Stimulated activated CD4-positive, alpha-beta T cell treated with anti-CD3 and anti-CD28 coated beads, TNF-alpha, amount 100 ng/mL, for 1 hour (primary cell): ENCODE measurements around the gene ARL13A.
"Not testable (repeated sequence)": the region's sequence is repeated elsewhere in the genome, so short reads cannot be mapped to it uniquely, and the experiment has no call there.

Experiments
- DNase-seq, 3 donors: peaks; one replicate each; pipeline ENCODE4 v3.0.0-alpha.2; 2020; ENCODE audit warnings: low read depth in 3 of 3, low spot score in 1 of 3

Gene ARL13A

DNA sequence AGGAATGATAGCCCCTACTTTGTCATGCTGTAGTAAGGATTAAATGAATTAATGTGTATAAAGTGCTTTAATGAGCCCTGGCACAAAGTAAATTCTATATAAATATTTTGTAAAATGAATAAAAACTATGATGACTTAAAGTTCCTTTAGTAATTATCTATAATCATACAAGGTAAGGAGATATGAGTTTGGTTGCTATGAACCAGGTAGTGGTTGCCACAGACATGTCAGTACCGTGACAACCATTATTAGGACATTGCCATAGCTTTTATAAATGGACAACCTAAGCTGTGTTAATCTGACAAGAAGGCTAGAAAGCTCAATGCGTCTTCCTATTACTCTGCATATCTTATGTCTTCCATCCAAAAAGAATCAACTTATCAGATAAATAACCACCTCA lies at the start of gene ARL13A:
ARL13A (plus strand) TSS at position 301 of the 400 bp plus-strand sequence. CDS start 3,982 bp downstream, outside the sequence.
- no peak for DNase-seq

DNA sequence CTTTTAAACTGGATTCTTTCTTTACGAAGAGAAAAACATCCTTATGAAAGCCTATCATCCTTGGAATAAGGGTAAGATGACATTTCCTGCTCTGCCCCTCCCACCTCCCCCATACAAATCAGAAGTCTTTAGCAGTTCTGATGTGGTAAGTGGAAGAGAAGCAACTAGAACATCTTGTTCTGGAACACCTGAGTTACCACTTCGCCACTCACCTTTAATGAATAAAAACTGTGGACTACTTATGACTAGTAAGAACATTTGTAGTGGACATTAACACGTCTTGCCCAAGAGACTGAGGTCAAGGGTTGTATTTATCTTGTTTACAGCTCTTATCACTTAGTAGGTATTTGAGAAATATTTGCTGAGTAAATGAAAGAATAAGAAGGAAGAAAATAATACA lies 45.1 kb upstream of the ARL13A start:
- no peak for DNase-seq

DNA sequence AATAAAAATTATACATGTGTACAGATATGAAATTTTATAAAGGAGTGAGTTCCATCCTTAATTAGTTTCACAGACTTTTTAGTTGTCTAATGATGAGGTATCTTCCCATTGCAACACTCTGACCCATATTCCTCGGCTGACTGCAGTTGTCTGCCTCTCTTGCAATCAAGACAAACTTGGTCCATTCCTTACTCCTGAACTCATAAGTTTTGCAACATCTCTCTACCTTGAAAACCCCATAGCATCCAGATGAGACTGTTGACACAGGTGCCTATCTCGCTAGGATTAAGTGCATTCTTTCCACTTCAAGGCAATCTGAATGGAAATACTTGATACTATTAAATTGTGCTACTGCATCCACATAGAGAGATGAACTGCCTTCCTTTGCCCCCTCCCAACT lies 43.1 kb upstream of the ARL13A start:
- no peak for DNase-seq

DNA sequence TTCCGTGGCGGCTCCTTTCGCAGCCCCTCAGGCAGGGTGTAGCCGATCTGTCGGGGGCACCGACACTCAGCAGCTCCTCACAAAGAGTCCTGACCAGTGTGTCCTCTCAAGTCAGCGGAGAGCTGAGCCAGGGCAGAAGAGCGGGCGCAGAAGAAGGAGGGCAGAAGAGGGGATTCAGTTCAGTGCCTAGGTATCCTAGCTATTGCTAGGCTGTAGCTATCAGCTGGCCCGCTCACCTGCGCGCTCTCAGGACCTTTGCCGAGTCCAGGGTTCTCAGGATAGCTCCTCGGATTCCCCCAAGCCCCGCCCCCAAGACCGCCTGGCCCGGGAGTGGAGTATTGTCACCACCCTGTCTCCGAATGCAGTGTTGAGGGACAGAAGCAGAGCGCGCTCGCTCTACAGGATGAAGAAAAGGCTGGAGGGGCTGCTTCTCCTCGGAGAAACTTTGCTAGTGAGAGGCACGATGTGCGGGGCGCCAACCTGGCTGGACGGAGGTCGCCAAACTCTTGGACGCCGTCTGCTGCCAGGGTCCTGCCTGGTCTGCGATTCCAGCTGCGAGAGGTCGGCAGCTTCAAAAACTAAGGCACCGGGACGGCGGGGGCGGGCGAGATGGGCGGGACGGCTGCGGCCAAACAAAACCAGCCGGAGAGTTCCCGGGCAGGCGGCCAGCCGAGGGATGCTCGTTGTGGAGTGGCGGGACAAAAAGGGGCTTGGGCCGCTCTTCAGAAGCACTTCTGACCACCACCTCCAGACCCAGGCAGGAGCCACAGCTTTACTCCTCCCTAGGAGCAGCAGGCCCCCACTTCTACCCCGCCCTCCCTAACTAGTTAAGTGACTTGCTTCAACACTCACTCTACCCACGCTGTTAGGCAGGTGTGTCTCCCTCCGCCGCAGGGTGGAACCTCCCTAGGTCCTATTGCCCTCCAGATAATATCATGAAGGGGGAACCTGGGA lies 40.6 kb upstream of the ARL13A start, which contains the start of gene XKRX:
XKRX (minus strand) TSS at position 258 of the 954 bp plus-strand sequence. CDS start 613 bp downstream, outside the sequence.
- DNase-seq: peak in 2 of 3 donors; percentile 2 to 5

DNA sequence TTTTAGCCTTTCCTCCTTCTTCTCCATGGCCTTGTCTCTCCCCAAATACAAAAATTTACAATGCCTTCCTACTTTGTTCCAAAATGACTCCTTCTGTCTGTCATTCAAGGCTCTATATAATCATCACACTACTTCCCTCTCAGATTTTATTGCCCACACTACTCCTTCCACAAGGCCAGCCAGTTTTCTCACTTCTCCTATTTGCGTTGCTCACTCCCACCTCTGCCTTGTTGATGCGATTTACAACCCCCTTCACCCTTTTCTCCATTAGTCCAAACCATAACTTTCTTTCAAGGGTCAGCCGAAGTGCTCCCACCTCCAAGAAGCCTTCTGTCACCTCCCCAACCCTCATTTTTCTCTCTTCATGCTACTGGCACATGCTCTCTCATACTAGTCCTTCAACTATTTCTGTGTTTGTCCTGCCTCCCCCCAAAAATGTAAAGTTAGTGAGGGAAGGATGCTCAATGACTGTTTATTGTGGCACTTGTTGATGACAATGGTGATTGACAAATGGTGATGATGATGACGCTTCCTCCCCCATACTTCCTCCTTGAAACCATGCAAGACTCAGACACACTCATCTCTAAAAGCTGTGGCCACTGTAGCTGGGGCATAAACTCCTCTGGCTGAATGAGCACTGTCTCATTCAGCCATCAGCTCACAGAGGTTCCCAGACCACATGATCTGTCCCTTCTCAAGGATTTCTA lies 38.1 kb upstream of the ARL13A start:
- DNase-seq: no peak

DNA sequence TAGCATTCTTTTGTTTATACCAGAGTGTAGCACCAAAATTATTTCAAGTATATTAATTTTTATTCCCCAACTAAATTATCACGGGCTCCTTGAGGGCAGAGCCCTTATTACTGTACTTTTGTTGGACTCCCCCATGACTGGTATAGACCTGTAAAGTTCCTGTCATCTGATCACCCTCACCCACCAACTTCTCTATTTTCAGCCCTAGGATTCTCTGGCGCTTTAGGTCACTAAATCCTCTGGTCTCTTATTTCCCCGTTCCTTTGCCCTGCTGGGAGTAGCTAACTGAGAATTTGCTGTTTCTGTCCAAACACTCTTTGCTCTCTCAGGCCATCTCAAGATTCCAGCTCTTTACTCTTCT lies 37.6 kb upstream of the ARL13A start:
- no peak for DNase-seq

DNA sequence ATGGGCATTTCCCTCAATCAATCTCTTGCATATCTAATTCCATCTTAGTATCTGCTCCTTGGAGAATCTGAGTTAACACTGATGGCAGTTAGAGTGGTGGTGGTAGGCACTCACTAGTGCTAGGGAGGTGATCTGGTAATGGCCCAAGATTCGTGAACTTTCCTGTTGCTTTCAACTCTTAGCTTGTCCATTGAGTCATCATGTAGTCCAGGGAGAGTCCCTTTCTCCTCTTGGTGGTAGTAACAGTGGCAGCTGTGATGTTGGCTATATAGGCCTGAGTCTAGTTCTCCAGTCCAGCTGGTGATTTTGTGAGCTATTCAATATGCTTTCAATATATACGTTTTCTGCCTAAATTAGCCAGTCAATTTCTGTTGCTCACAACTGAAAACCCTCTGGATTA lies 33.7 kb upstream of the ARL13A start:
- no peak for DNase-seq

DNA sequence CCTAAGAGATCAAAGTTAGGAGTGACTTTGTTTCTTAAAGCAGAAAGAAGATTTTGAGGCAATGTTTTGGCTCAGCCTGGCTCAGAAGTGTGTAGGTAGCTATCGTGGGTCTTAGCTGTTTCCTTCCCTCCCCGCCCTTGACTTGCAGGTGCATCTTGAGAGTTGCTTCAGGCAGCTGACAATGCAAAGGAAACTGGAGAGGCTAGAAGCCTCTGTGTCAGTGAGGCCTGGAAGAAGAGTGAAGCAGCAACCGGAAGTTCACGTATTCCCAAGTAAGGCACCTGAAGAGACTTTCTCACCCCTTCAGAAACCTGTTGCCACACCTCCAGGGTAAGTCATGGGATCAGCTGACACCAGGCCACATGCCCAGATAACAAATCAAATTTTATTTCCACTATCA lies 30.2 kb upstream of the ARL13A start:
- DNase-seq: no peak

DNA sequence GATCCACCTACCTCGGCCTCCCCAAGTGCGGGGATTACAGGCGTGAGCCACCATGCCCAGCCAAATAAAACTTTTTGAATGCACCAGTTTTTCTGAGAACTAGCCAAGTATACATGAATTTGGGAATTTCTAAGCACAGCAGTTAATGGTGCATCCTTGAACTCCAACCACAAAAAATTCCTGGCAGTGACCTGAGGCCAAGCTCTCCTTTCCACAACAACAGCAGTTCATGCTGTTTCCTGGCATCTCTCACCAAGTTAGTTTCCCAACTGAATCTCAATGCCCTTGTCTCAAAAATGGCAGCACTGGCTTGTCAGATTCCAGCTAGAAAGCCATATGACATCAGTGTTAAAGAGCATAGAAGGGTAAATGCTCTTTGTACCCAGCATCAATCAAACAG lies 24.9 kb upstream of the ARL13A start:
- DNase-seq: no peak

DNA sequence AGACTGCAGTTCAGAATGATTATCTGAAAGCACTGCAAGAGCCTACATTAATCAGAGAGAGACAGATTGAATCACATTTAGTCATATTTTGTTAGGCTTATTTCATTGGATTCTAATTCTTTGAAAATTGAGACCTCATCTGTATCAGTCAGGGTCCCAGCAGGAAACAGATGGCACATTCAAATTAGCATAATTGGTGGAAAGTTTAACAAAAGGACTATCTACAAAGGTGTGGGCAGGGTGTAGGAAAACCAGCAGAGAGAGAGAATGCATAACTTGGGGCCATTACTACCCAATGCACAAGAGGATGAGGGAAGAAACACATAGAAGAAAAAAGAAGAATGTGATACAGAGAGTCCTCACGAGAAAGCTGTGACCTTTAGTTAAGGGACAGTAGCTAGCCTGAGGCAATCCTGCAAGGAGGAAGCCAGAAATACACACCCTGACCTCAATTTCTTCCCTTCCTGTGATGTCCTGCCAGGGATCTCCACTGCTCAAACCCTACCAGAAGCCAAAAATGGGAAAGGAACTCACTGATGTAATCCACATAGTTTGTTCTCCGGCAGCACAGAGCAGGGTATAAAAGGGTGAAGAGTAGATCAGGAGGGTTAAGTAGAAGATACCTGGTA lies 23.1 kb upstream of the ARL13A start:
- no peak for DNase-seq

DNA sequence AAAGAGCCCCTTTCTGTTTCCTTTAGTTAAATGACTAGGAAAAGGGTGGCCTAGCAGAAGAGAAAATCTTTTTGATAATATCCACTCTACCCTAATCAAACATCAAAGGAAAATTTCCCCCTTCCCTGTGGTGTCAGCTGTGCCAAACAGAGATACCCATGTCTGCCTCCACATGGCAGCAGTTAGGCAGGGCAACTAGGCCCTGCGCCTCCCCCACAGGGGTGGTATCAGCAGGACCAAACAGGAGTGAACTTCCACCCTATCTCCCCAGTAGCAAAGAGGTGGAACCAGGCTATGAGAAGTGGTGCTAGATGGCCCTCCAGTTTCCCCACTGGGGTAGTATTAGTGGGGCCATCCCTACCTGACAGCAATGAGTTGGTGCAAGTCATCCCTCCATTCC lies 21.0 kb upstream of the ARL13A start:
- DNase-seq: no peak

DNA sequence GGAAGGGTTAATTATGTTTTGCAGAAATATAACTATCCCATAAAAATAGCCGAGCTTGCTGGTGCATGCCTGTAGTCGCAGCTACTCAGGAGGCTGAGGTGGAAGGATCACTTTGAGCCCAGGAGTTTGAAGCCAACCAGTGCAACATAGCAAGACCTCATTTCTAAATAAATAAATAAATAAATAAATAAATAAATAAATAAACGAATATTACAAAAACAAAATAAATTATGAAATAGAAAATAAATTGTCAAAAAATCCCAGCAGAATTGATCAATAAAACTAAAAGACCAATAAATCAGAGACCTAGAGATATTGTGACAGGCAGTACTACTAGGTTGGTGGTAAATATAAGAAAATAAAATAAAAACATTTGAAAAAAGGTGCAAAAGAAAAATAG lies 6.7 kb upstream of the ARL13A start:
- no peak for DNase-seq

DNA sequence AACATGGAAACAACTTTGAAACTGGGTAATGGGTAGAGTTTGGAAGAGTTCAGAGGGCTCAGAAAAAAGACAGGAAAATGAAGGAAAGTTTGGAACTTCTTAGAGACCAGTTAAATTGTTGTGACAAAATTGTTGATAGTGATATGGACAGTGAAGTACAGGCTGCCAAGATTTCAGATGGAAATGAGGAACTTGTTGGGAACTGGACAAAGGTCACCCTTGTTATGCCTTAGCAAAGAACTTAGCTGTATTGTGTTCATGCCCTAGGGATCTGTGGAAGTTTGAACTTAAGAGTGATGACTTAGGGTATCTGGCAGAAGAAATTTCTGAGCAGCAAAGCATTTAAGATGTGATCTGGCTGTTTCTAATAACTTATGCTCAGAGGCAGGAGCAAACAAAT lies 5.1 kb upstream of the ARL13A start:
- DNase-seq: no peak

DNA sequence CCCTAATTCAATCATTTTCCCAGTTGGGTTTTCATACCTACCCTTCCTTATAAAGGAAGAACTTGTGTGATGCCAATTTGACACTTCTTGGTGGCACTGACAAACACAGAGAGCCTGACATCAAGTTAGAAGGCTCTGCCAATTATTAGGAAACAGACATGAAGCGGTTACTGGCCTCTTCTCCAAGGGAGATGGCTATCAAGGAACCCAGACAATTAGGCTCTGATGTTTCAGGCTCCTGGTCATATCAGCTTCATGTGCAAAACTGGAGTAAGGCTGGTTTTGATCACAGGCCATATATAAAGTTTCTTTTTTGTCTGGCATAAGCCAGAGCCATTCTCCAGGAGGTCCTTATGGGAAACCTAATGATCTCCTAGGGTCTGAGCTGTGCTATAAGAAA lies 428 bp downstream of the ARL13A start:
- DNase-seq: no peak

DNA sequence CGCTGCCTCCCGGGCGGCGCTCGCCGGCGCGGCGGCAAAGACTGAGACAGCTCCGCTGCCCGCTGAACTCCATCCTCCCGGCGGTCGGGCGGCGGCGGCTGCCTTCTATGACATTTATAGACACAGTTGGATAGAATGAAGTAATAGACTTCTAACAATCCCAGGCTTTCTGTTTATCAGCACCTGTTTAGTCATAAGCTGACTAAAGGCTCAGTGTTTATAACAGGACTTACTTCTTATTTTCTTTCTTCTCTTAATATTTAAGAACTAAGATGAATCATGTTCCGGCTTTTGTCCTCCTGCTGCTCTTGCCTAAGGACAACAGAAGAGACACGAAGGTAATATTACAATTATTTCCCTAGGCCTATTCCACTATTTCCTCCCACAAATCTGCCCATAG lies 3.9 kb downstream of the ARL13A start:
- no peak for DNase-seq

DNA sequence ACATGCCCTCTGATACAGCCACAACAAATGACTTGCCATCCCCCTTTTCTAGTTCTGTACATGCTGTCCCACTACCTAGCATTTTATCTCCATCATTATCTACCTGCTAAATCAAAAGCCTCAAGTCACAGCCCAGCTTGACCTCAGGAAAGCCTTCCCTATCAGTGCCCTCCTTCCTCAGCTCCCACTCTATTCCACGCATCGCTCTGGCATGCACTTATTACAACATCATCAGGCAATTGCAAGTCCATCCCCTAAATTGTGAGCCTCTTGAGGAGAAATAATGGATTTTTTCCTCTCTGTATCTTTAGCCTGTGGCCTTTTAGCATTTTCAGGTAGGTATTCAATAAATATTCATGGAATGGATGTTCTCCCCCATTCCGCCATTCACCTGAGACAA lies 5.7 kb downstream of the ARL13A start:
- DNase-seq: no peak

DNA sequence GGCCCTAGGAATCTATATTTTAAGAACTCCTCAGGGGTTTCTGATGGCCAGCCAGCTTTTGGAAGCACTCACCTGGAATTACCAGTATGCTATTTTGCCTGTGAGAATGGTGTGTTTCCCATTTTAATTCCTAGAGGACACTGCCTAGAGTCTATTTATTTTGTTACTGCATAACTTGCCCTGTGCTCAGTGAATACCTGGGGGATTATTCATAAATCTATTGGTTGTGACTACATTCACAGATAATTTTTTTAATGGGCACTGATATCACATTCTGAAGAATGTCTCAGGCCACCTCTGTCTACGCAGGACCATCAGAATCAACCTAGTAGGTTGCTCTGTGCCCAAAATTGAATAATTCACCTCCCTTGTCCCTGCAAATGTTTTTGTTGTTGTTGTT lies 6.7 kb downstream of the ARL13A start:
- no peak for DNase-seq

DNA sequence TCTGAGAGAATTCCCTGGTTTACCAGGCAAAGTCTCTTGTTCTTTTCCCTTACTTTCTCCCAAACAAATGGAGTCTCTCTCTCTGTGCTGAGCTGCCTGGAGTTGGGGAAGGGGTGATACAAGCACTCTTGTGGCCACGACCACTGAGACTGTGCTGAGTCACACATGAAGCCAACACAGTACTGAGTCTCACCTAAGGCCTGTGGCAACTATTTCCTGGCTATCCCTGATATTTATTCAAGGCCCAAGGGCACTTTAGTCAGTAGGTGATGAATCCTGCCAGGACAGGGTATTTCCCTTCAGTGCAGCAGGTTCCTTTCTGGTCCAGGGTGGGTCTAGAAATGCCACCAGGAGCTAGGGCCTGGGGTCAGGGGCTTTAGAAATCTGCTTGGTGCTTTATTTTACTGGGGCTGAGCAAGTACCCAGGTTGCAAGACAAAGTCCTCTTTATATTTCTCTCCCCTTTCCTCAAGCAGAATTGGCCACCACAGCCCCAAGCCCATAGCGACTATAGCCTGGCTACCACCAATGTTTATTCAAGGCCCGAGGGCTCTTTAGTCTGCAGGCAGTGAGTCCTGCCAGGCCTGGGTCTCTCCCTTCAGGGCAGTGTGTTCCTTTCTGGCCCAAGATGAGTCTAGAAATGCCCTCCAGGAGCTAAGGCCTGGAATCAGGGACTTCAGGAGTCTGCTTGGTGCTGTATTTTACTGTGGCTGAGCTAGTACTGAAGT lies 10.5 kb downstream of the ARL13A start:
- DNase-seq: no peak

DNA sequence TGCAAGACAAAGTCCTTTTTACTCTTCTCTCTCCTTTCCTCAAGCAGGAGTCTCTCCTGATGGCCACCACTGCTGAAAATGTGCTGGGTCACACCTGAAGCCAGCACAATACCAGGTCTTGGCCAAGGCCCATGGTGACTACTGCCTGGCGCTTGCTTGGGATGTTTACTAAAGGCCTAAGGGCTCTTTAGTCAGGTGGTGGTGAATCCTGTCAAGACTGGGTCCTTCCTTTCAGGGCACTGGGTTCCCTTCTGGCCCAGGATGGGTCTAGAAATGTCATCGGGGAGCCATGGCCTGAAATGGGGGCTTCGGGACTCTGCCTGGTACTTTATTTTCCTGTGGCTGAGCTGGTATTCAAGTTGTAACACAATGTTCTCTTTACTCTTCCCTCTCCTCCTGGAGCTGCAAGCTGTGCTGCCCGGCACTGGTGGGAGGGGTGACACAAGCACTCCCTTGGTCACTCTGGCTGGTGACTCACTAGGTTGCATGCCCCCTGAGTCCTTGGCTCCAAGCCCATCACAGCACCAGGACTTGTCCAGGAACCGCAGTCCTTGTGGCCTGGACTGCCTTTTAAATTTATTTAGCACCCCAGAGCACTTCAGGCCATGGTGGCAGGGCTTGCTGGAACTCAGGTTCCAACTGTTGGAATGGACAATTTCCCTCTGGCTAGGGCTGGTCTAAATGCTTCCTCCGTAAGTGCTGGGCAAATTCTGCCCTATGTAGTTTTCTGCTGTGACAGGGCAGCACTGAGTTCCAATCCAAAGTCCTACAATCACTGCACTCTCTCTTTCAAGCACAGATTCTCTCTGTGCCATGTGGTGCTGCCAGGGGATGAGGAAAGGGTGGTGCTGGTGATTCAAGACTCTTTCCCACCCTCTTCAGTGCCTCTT lies 11.3 kb downstream of the ARL13A start:
- DNase-seq: no peak

DNA sequence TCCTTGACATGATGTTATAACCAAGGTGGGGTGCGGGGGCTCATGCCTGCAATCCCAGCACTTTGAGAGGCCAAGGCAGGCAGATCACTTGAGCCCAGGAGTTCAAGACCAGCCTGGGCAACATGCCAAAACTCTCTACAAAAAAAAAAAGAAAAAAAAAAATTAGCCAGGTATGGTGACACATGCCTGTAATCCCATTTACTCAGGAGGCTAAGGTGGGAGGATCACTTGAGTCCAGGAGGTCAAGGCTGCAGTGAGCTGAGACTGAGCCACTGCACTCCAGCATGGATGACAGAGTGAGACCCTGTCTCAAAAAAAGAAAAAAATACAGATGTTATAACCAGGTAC lies 12.0 kb downstream of the ARL13A start:
- DNase-seq: not testable (repeated sequence)
